GM23338 (cell line): Measurements from ENCODE around the gene CERS2.

Source experiments
- CREB1 ChIP-seq: fragments of 250-450 bp; sonication (Bioruptor Pico); IDR thresholded peaks from 2 replicates; pipeline ENCODE4 v1.5.0; 2020; ENCODE audit warnings: low read depth, mild to moderate bottlenecking, moderate library complexity
- EZH2 ChIP-seq: fragments of 200-600 bp; sonication (generic); IDR thresholded peaks from one replicate; pipeline ENCODE4 v1.8.0; 2017; ENCODE audit warnings: antibody characterized with exemption, mild to moderate bottlenecking, low read depth; ENCODE audit not compliant: unreplicated experiment
- POLR2AphosphoS5 ChIP-seq: IDR thresholded peaks from 2 replicates; pipeline ENCODE4 v1.6.1; 2016; ENCODE audit warnings: antibody characterized with exemption, low read depth
- ZNF114 ChIP-seq: fragments of 250-450 bp; sonication (Bioruptor Pico); IDR thresholded peaks from 2 replicates; pipeline ENCODE4 v1.5.0; 2020; ENCODE audit warnings: mild to moderate bottlenecking, moderate library complexity
- TF ChIP-seq, protein P1 (sequence below), 2 experiments: fragments of 200-600 bp in 1 of 2; sonication (generic) in 1 of 2; conservative IDR thresholded peaks; 2 replicates each; pipeline versions ENCODE4 v1.5.1 to v1.6.1; 2016 to 2017; ENCODE audit warnings: antibody characterized with exemption in 2 of 2, low read depth in 2 of 2, mild to moderate bottlenecking in 2 of 2, moderate library complexity in 1 of 2

DNA sequence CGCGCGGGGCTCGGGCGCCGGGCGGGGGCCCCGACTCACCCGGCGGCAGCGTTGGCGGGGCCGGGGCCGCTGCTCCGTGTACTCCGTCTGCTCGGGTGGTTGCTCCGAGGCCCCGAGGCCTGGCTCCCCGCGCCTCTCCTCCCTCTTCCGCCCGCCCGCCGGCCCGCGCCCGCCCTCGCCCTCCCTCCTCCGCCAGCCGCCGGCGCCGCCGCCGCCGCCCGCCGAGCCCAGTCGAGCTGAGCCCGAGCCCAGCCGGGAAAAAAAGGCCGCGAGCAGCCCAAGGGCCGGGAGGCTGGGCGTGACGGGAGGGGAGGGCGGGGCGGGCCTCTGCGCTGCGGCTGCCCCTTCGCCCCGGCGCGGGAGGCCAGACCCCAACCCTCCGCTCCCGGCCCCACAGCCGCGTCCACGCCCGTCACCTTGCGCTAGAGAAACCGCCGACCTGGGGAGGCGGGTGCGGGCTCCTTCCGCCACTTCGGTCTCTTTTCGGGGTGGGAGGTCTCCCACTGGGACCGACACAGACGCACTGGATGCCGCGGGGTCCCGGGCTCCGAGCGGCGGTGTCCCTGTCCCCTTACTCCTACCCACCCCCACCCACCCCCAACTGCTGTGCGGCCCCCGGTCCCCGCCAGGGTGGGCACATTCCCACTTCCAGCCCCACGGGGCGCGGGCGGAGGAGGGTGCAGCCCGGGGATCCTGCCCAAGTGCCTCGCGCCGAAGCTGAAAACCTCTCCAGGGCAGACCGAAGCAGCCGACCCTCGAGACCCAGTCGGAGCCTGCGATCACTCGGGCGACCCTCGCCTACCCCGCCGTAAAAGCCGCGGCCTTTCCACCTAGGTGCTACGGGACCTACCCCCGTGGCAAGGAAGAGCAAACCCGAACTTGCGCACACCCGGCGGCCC, at the start of gene CERS2:
- TF ChIP-seq CREB1 (CRISPR knock-in tag) (no peak), POLR2AphosphoS5 (peak; percentile 44), ZNF114 (CRISPR knock-in tag) (no peak), EZH2 (no peak)
- TF ChIP-seq, protein P1, sequence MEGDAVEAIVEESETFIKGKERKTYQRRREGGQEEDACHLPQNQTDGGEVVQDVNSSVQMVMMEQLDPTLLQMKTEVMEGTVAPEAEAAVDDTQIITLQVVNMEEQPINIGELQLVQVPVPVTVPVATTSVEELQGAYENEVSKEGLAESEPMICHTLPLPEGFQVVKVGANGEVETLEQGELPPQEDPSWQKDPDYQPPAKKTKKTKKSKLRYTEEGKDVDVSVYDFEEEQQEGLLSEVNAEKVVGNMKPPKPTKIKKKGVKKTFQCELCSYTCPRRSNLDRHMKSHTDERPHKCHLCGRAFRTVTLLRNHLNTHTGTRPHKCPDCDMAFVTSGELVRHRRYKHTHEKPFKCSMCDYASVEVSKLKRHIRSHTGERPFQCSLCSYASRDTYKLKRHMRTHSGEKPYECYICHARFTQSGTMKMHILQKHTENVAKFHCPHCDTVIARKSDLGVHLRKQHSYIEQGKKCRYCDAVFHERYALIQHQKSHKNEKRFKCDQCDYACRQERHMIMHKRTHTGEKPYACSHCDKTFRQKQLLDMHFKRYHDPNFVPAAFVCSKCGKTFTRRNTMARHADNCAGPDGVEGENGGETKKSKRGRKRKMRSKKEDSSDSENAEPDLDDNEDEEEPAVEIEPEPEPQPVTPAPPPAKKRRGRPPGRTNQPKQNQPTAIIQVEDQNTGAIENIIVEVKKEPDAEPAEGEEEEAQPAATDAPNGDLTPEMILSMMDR (conservative IDR thresholded peaks at IDR 0.05; ENCODE audit: low read depth in 2 of 2), result no peak
